Measurements from ENCODE around the gene CREB3L4.

CREB3L4 gene

DNA sequence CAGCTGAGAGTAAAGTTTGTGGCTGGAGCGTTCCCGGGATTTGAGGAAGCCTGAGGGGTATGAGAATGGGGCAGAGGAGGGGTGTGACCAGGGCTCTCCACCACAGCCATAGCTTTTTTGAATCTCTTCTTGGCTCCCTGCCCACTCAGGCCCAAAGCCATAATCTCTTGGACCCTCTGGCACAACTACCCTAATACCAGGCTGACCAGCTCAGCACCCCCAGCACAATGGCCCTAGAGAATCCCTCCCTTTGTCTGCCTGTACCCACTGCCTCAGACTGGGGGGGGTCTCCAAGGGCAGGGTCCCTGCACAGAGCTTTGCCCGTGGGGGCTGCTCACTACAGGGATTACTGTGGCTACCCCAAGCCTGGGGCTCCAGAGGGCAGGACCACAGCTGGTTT is 28.7 kb upstream of the CREB3L4 start:
- Histone ChIP-seq H2AK5ac (ENCODE audit: low read depth, low read length) (no peak overlapping the region), H3K4ac (ENCODE audit: low read length) (no peak overlapping the region), H3K9ac (ENCODE audit: low read depth, low read length, poor library complexity) (no peak overlapping the region), H3K27ac (replicated peaks; ENCODE audit: low read length) (no peak overlapping the region), H3K23ac (ENCODE audit: low read depth, low read length, poor library complexity) (no peak overlapping the region), H2BK15ac (ENCODE audit: low read length) (no peak overlapping the region), H3K4me1 (ENCODE audit: control insufficient read depth in 2 of 2, insufficient read depth in 1 of 2, low read depth in 1 of 2, low read length in 2 of 2) (no peaks in the 10 kb centered on the region), H4K8ac (ENCODE audit: low read depth, low read length) (no peak overlapping the region), H3K27me3 (ENCODE audit: control insufficient read depth in 3 of 3, insufficient read depth in 3 of 3, low read depth in 1 of 3, low read length in 3 of 3) (no peaks in the 10 kb centered on the region), H3K4me2 (ENCODE audit: insufficient read depth, low read length, poor library complexity, severe bottlenecking) (no peak overlapping the region), H3K18ac (ENCODE audit: low read length) (no peak overlapping the region), H4K91ac (ENCODE audit: low read depth, low read length, poor library complexity) (no peak overlapping the region), H2AFZ (ENCODE audit: low read length) (no peak overlapping the region), H3K9me3 (replicated peaks in 1 of 2; ENCODE audit: control insufficient read depth in 2 of 2, insufficient read depth in 1 of 2, low read depth in 1 of 2, low read length in 2 of 2) (no peaks in the 10 kb centered on the region), H3K36me3 (replicated peaks in 1 of 2; ENCODE audit: control insufficient read depth in 2 of 2, insufficient read depth in 2 of 2, low read length in 2 of 2) (peaks cover 11 to 91% of the 10 kb centered on the region in 2 donors), H3K4me3 (ENCODE audit: low read length in 2 of 2) (no peak overlapping the region), H2BK120ac (ENCODE audit: low read depth, low read length) (no peak overlapping the region), H3K79me1 (ENCODE audit: low read depth, low read length) (peaks cover 2% of the 10 kb centered on the region), H3K14ac (ENCODE audit: low read length) (no peak overlapping the region), H2BK12ac (ENCODE audit: low read length) (no peak overlapping the region), H2BK5ac (ENCODE audit: low read length) (no peak overlapping the region)
- WGBS, 2 donors (ENCODE audit: extremely low coverage in 2 of 2, insufficient read length in 2 of 2, insufficient replicate concordance in 1 of 2), result no CpG with 5 or more reads among the region's 3 CpGs
- no peak for DNase-seq (ENCODE audit: low spot score)

DNA sequence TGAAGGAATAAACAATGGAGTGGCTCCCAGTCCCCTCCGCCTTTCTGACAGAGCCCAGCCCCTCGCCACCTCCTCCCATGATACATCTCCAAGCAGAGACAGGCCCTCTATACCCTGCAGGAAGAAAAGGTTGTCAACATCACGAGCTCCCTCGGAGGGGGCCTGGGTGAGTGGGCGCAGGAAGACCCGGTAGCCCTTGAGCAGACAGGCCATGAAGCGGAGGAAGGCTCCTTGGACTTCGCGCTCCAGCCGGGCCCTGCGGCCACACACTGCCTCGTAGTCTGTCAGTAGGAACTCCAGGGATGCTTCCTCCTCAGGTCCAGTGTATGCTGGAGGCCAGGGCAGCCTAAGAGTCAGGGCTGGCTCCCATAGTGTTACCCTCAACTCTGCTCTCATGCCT is 28.2 kb upstream of the CREB3L4 start:
- no peak overlapping the region for H3K14ac ChIP-seq (ENCODE audit: low read length)
- H3K9me3 ChIP-seq (replicated peaks in 1 of 2; ENCODE audit: control insufficient read depth in 2 of 2, insufficient read depth in 1 of 2, low read depth in 1 of 2, low read length in 2 of 2), result no peaks in the 10 kb centered on the region
- H4K8ac ChIP-seq (ENCODE audit: low read depth, low read length), result no peak overlapping the region
- H4K91ac ChIP-seq (ENCODE audit: low read depth, low read length, poor library complexity), result no peak overlapping the region
- peaks cover 11 to 91% of the 10 kb centered on the region in 2 donors for H3K36me3 ChIP-seq (replicated peaks in 1 of 2; ENCODE audit: control insufficient read depth in 2 of 2, insufficient read depth in 2 of 2, low read length in 2 of 2)
- H3K23ac ChIP-seq (ENCODE audit: low read depth, low read length, poor library complexity), result no peak overlapping the region
- H3K27ac ChIP-seq (replicated peaks; ENCODE audit: low read length), result no peak overlapping the region
- H2AK5ac ChIP-seq (ENCODE audit: low read depth, low read length), result no peak overlapping the region
- H3K4me3 ChIP-seq (ENCODE audit: low read length in 2 of 2), result no peak overlapping the region
- peak overlapping the region; percentile 25 for H3K9ac ChIP-seq (ENCODE audit: low read depth, low read length, poor library complexity)
- H3K4me1 ChIP-seq (ENCODE audit: control insufficient read depth in 2 of 2, insufficient read depth in 1 of 2, low read depth in 1 of 2, low read length in 2 of 2), result no peaks in the 10 kb centered on the region
- no peak overlapping the region for H2BK120ac ChIP-seq (ENCODE audit: low read depth, low read length)
- H2AFZ ChIP-seq (ENCODE audit: low read length), result no peak overlapping the region
- no peak for DNase-seq (ENCODE audit: low spot score)
- H3K4ac ChIP-seq (ENCODE audit: low read length), result no peak overlapping the region
- H2BK12ac ChIP-seq (ENCODE audit: low read length), result no peak overlapping the region
- H3K79me1 ChIP-seq (ENCODE audit: low read depth, low read length), result peaks cover 2% of the 10 kb centered on the region
- no peaks in the 10 kb centered on the region for H3K27me3 ChIP-seq (ENCODE audit: control insufficient read depth in 3 of 3, insufficient read depth in 3 of 3, low read depth in 1 of 3, low read length in 3 of 3)
- WGBS, 2 donors (ENCODE audit: extremely low coverage in 2 of 2, insufficient read length in 2 of 2, insufficient replicate concordance in 1 of 2), result no CpG with 5 or more reads among the region's 12 CpGs
- no peak overlapping the region for H2BK5ac ChIP-seq (ENCODE audit: low read length)
- H3K18ac ChIP-seq (ENCODE audit: low read length), result no peak overlapping the region
- H2BK15ac ChIP-seq (ENCODE audit: low read length), result no peak overlapping the region
- H3K4me2 ChIP-seq (ENCODE audit: insufficient read depth, low read length, poor library complexity, severe bottlenecking), result no peak overlapping the region

- Histone ChIP-seq H3K4me3 (ENCODE audit: low read length in 2 of 2) (no peak overlapping the region), H3K27ac (replicated peaks; ENCODE audit: low read length) (no peak overlapping the region), H2BK12ac (ENCODE audit: low read length) (no peak overlapping the region), H3K18ac (ENCODE audit: low read length) (no peak overlapping the region), H3K14ac (ENCODE audit: low read length) (peak overlapping the region; percentile 49), H4K91ac (ENCODE audit: low read depth, low read length, poor library complexity) (no peak overlapping the region), H3K4me2 (ENCODE audit: insufficient read depth, low read length, poor library complexity, severe bottlenecking) (no peak overlapping the region), H3K36me3 (replicated peaks in 1 of 2; ENCODE audit: control insufficient read depth in 2 of 2, insufficient read depth in 2 of 2, low read length in 2 of 2) (peaks cover 9 to 88% of the 10 kb centered on the region in 2 donors), H2AFZ (ENCODE audit: low read length) (no peak overlapping the region), H3K27me3 (ENCODE audit: control insufficient read depth in 3 of 3, insufficient read depth in 3 of 3, low read depth in 1 of 3, low read length in 3 of 3) (peaks cover 0 to 3% (median 0%) of the 10 kb centered on the region in 3 experiments), H4K8ac (ENCODE audit: low read depth, low read length) (no peak overlapping the region), H3K4ac (ENCODE audit: low read length) (peak overlapping the region; percentile 17), H2AK5ac (ENCODE audit: low read depth, low read length) (no peak overlapping the region), H3K79me1 (ENCODE audit: low read depth, low read length) (peaks cover 2% of the 10 kb centered on the region), H2BK15ac (ENCODE audit: low read length) (no peak overlapping the region), H3K4me1 (ENCODE audit: control insufficient read depth in 2 of 2, insufficient read depth in 1 of 2, low read depth in 1 of 2, low read length in 2 of 2) (peaks cover 5 to 10% of the 10 kb centered on the region in 2 donors), H2BK5ac (ENCODE audit: low read length) (no peak overlapping the region), H3K9me3 (replicated peaks in 1 of 2; ENCODE audit: control insufficient read depth in 2 of 2, insufficient read depth in 1 of 2, low read depth in 1 of 2, low read length in 2 of 2) (no peaks in the 10 kb centered on the region), H2BK120ac (ENCODE audit: low read depth, low read length) (no peak overlapping the region), H3K9ac (ENCODE audit: low read depth, low read length, poor library complexity) (no peak overlapping the region), H3K23ac (ENCODE audit: low read depth, low read length, poor library complexity) (peak overlapping the region; percentile 50)
- no peak for DNase-seq (ENCODE audit: low spot score)
- no CpG with 5 or more reads among the region's 8 CpGs for WGBS, 2 donors (ENCODE audit: extremely low coverage in 2 of 2, insufficient read length in 2 of 2, insufficient replicate concordance in 1 of 2)
These were observed 26.9 kb upstream of the CREB3L4 start for GRCh38 chr1:153940756-153941155.

DNA sequence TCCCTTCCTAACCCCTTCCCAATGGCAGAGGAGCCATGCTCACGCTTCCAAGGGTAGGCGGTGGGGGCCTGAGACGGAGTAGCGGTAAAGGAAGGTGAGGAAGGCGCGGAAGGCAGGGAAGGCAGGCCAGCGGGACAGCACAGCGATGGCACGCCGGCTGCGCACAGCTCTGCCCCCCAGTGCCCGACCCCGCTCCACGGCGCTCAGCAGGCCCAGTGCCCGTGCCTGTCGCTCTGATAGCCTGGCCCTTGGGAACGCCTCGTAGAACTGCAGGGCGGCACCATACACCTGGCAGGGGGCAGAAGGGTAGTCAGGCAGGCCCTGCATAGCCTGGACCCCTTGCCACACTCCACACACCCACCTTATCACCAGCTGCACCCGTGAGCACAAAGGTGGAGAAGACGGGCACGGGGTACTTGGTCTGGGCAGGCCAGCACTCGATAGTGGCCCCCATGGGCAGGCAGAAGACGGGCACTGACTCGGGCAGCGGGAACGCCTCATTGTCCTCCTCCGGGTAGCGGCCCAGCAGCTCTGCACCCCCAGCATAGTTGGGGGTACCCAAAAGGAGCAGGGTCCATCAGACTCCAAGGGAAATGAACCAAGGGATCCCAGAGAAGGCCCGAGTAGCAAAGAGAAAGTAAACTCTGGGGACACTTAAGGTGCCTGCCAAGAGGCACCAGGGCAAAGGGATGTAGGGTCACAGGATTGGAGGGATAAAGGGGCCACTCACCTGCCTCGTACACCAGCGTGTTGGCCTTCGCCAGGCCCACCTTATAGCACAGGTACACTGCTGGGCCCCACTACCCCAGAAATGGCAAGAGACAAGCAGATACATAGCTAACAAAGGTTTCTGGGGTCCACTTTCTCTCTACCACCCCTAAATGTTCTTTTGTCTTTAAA is 25.6 kb upstream of the CREB3L4 start:
- Histone ChIP-seq H3K79me1 (ENCODE audit: low read depth, low read length) (peaks cover 4% of the 10 kb centered on the region), H3K9me3 (replicated peaks in 1 of 2; ENCODE audit: control insufficient read depth in 2 of 2, insufficient read depth in 1 of 2, low read depth in 1 of 2, low read length in 2 of 2) (no peaks in the 10 kb centered on the region), H3K27me3 (ENCODE audit: control insufficient read depth in 3 of 3, insufficient read depth in 3 of 3, low read depth in 1 of 3, low read length in 3 of 3) (peaks cover 0 to 3% (median 0%) of the 10 kb centered on the region in 3 experiments), H3K27ac (replicated peaks; ENCODE audit: low read length) (no peak overlapping the region), H3K9ac (ENCODE audit: low read depth, low read length, poor library complexity) (peak overlapping the region; percentile 68), H2BK120ac (ENCODE audit: low read depth, low read length) (no peak overlapping the region), H2BK12ac (ENCODE audit: low read length) (peak overlapping the region; percentile 73), H4K91ac (ENCODE audit: low read depth, low read length, poor library complexity) (no peak overlapping the region), H2BK15ac (ENCODE audit: low read length) (no peak overlapping the region), H2BK5ac (ENCODE audit: low read length) (peak overlapping the region; percentile 53), H3K23ac (ENCODE audit: low read depth, low read length, poor library complexity) (peak overlapping the region; percentile 73), H2AFZ (ENCODE audit: low read length) (no peak overlapping the region), H4K8ac (ENCODE audit: low read depth, low read length) (peak overlapping the region; percentile 82), H2AK5ac (ENCODE audit: low read depth, low read length) (no peak overlapping the region), H3K18ac (ENCODE audit: low read length) (no peak overlapping the region), H3K4me1 (ENCODE audit: control insufficient read depth in 2 of 2, insufficient read depth in 1 of 2, low read depth in 1 of 2, low read length in 2 of 2) (peaks cover 7 to 13% of the 10 kb centered on the region in 2 donors), H3K4me3 (ENCODE audit: low read length in 2 of 2) (no peak overlapping the region), H3K4ac (ENCODE audit: low read length) (no peak overlapping the region), H3K4me2 (ENCODE audit: insufficient read depth, low read length, poor library complexity, severe bottlenecking) (no peak overlapping the region), H3K14ac (ENCODE audit: low read length) (peak overlapping the region; percentile 98), H3K36me3 (replicated peaks in 1 of 2; ENCODE audit: control insufficient read depth in 2 of 2, insufficient read depth in 2 of 2, low read length in 2 of 2) (peaks cover 4 to 76% of the 10 kb centered on the region in 2 donors)
- DNase-seq (ENCODE audit: low spot score), result no peak
- WGBS, 2 donors (ENCODE audit: extremely low coverage in 2 of 2, insufficient read length in 2 of 2, insufficient replicate concordance in 1 of 2), result no CpG with 5 or more reads among the region's 34 CpGs

Measured in neuronal stem cell (in vitro differentiated cells).